Epithelial cell of esophagus (primary cell): ENCODE data around the gene HRH4.

Source experiments
- DNase-seq: peaks from one replicate; pipeline ENCODE4 v3.0.0; 2010; ENCODE audit warnings: low read depth
- H3K4me3 ChIP-seq: 2 replicates; pipeline ENCODE4 v1.5.1; 2011; ENCODE audit warnings: mild to moderate bottlenecking, low read length, control low read depth
- TF ChIP-seq, protein P1 (sequence below): IDR thresholded peaks from 2 replicates; pipeline ENCODE4 v1.5.1; 2011; ENCODE audit warnings: low read depth, mild to moderate bottlenecking, low read length, control low read depth, inconsistent platforms; ENCODE audit not compliant: insufficient read depth; ENCODE audit errors: missing control alignments

Gene HRH4

DNA sequence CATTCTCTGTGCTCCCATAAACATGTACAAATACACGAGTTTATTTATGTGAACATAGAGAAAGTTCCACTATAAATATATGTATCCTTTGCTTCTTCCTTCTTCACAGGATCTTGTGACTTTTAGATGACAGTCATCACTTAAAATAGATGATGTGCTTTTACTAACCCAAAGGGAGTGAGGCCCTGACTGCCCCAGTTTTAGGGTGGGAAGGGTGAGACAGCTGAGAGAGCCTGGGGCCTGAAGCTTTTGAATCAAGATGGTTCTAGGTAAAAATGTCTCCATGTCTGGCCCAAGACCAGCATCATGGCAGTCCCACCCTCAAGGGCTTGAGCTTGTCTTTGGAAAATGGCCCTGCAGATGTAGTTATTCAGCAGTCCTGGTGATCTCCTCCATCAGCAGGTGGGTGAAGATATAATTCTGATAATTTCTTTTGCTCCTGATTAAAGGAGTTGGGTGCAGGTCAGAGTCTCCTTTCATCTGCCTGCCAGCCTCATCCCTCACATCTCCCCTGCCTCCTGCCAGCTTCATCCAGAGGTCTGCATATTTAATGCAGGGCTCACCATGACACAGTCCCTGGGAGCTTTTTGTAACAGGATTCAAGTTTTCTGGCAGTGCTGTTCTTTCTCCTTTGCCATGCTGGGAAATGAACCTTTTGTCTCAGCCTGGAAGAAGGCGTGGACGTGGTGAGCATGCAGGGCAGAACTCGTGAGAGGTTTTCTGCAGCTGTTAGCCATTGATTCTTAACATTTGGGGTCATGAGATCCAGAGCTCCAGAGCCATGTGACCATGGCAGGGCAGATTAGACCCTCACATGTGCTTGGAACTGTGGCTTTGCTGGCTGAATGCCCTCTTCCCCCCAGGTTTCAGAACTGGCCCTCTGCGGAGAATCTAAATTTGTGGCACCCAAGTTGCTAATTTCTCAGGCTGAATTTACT is 2.7 kb downstream of the HRH4 start:
- DNase-seq: no peak
- H3K4me3 ChIP-seq: no peak overlapping the region
- TF ChIP-seq, protein P1, sequence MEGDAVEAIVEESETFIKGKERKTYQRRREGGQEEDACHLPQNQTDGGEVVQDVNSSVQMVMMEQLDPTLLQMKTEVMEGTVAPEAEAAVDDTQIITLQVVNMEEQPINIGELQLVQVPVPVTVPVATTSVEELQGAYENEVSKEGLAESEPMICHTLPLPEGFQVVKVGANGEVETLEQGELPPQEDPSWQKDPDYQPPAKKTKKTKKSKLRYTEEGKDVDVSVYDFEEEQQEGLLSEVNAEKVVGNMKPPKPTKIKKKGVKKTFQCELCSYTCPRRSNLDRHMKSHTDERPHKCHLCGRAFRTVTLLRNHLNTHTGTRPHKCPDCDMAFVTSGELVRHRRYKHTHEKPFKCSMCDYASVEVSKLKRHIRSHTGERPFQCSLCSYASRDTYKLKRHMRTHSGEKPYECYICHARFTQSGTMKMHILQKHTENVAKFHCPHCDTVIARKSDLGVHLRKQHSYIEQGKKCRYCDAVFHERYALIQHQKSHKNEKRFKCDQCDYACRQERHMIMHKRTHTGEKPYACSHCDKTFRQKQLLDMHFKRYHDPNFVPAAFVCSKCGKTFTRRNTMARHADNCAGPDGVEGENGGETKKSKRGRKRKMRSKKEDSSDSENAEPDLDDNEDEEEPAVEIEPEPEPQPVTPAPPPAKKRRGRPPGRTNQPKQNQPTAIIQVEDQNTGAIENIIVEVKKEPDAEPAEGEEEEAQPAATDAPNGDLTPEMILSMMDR: no peak

DNA sequence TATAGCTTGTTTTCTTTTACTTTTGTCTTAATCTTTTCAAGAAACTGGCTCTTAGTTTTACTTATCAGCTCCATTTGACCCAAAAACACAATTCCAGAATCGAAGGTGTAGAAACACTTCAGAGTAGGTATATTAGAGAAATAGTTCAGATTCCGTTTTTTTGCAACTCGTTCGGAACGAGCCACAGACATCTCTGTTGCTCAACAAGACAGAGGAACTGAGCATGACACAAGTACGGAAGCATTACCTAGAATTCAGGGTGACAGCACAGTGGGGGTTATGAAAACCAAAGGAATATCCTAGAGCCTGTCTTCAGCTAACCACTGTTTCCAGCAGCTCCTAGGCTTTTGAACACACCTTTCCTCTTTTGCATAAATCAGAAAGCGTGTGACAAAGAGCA is 5.0 kb downstream of the HRH4 start:
- TF ChIP-seq, protein P1: no peak
- DNase-seq: no peak
- no peak overlapping the region for H3K4me3 ChIP-seq

DNA sequence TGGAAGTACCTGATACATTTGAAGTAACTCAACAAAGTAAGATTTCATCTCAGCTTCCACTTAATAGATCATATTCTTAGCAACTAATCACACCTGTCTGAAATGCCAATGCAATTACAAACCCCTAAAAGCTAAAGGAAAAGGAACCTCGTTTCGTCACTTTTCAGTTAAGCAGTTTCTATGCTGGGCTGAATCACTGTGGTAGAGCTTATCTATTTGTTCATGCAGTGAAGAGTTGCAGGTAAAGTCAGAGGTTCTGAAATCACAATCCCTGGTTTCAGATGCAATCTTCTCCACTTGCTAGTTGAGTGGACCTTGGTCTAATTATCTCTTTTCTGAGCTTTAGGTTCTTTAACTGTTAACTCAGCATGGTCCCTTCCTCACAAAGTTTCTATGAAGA is 6.3 kb downstream of the HRH4 start:
- no peak overlapping the region for H3K4me3 ChIP-seq
- TF ChIP-seq, protein P1: no peak
- peak; percentile 32 for DNase-seq

DNA sequence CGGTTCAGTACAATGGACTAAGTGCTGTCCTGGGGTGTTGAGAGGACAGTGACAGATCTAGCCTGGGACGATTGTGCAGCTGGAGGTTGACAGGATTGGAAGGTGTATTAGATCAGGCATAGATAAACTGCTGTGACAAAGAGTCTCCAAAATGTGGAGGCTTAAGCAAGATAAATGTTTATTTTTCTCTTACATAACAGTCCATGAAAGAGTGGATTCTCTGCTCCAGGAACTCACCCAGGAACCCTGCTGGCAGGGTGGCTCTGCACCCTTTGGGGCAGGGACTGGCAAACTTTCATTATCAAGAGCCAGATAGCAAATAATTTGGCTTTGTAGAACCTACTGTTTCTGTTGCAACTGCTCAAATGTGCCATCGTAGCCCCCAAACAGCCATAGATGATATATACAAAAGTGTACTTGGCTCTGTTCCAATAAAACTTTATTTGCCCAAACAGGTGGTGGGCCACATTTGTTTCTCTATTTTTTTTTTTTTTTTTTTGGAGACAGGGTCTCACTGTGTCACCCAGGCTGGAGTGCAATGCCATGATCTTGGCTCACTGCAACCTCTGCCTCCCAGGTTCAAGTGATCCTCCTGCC is 9.7 kb downstream of the HRH4 start:
- no peak overlapping the region for H3K4me3 ChIP-seq
- TF ChIP-seq, protein P1: no peak
- DNase-seq: no peak

DNA sequence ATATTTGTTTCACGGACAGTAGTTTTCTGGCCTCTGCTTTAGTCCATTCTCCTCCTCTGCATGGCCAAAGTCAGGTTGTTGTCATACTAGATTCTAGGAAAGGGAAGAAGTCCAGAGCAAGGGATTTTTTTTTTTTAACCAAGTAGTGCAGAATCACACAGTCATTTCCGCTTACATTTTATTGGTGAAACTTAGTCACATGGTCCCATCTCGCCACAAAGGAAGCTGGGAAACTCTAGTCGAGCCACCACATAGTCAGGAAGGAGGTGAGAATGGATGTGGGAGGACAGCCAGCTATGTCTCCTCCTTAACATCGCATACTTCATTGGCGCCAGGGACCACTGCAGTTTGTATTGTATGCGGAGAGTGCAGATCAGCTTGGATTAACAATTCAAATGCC is 10.4 kb downstream of the HRH4 start:
- TF ChIP-seq, protein P1: no peak
- no peak for DNase-seq
- H3K4me3 ChIP-seq: no peak overlapping the region

DNA sequence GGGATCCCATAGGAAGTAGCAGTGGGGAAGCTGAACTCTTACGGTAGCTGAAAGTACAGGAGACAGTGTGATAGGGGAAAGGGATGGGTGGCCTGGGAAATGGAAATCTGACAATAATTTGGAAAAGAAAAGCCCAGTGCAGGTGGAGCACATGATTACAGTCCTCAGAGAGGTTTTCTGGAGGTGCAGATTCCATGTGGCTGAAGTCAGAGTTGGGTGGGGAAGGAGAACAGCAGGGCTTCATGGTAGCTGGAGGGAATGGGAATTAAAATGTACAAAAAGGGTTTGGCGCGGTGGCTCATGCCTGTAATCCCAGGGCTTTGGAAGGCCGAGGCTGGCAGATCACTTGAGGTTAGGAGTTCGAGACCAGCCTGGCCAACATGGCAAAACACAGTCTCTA is 12.2 kb downstream of the HRH4 start:
- peak; percentile 43 for DNase-seq
- TF ChIP-seq, protein P1: no peak
- H3K4me3 ChIP-seq: no peak overlapping the region
